ENCODE data around the gene L3MBTL4.

The L3MBTL4 gene

GRCh38 chr18:6355789-6356589 is 58.7 kb downstream of the L3MBTL4 start:
- peak in 1 of 2 donors; percentile 10 for DNase-seq (ENCODE audit: low read depth in 2 of 2)
- H3K4me3 ChIP-seq (replicated peaks in 1 of 2; ENCODE audit: low read depth in 2 of 2, low read length in 2 of 2) = no peak overlapping the region

GRCh38 chr18:6352275-6352674 is 62.4 kb downstream of the L3MBTL4 start:
- no peak for TF ChIP-seq CTCF (IDR thresholded peaks at IDR 0.05; ENCODE audit: low read depth, low read length)
- no peak overlapping the region for H3K4me3 ChIP-seq (replicated peaks in 1 of 2; ENCODE audit: low read depth in 2 of 2, low read length in 2 of 2)
- no peak for DNase-seq (ENCODE audit: low read depth in 2 of 2)

More at GRCh38 chr18:6355789-6356589, 58.7 kb downstream of the L3MBTL4 start:
- no peak for TF ChIP-seq CTCF (IDR thresholded peaks at IDR 0.05; ENCODE audit: low read depth, low read length)

- no peak for TF ChIP-seq CTCF (IDR thresholded peaks at IDR 0.05; ENCODE audit: low read depth, low read length)
Measured at GRCh38 chr18:6342990-6343389, 71.7 kb downstream of the L3MBTL4 start.

DNA sequence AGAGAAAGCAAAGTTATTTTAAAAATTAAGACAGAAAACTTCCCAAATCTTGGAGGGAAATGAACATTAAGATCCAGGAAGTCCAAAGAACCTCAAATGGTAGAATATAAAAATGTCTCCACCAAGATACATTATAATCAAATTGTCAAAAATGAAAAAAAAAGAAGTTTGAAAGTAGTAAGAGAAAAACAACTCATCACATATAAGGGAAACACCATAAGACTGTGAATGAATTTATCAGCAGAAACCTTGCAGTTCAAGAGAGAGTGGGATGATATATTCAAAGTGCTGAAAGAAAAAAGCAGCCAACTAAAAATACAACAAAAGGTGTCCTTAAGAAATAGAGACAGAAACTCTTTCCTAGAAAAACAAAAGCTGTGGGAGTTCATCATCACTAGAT is 73.0 kb downstream of the L3MBTL4 start:
- no peak for TF ChIP-seq CTCF (IDR thresholded peaks at IDR 0.05; ENCODE audit: low read depth, low read length)
- no peak overlapping the region for H3K4me3 ChIP-seq (replicated peaks in 1 of 2; ENCODE audit: low read depth in 2 of 2, low read length in 2 of 2)
- no peak for DNase-seq (ENCODE audit: low read depth in 2 of 2)

More at GRCh38 chr18:6342990-6343389, 71.7 kb downstream of the L3MBTL4 start:
- no peak for DNase-seq (ENCODE audit: low read depth in 2 of 2)
- no peak overlapping the region for H3K4me3 ChIP-seq (replicated peaks in 1 of 2; ENCODE audit: low read depth in 2 of 2, low read length in 2 of 2)

DNA sequence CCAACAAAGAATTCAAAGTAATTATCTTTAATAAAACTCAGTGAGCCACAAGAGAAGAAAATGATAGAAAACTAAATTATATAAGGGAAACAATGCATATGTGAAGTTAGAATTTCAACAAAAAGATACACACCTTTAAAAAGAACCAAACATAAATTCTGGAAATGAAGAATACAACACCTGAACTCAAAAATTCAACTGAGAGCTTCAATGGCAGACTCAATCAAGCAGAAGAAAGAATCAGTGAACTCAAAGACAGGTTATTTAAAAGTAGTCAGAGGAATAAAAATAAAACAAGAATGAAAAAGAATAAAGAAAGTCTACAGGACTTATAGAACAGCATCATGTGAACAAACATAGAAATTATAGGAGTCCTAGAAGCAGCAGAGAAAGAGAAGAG is 73.4 kb downstream of the L3MBTL4 start:
- no peak for DNase-seq (ENCODE audit: low read depth in 2 of 2)
- no peak for TF ChIP-seq CTCF (IDR thresholded peaks at IDR 0.05; ENCODE audit: low read depth, low read length)
- H3K4me3 ChIP-seq (replicated peaks in 1 of 2; ENCODE audit: low read depth in 2 of 2, low read length in 2 of 2) = no peak overlapping the region

DNA sequence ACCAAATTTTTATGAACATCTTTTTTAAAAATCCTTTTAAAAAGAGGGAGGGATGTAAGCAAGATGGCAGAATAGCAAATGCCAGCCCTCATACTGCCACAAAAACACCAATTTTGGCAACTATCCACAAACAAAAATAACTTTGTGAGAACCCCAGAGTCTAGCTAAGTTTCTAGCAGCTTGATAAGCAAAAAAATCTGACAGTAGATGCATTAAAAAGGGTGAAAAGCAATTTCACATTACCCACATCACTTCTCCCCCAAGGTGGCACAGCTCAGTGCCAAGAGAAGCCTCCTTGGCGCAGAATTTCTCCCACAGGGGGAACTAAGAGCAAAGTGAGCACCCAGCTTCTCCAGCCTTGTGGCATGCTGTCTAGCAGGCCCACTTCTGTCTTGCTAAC is 74.6 kb downstream of the L3MBTL4 start:
- TF ChIP-seq CTCF (IDR thresholded peaks at IDR 0.05; ENCODE audit: low read depth, low read length) = no peak
- no peak for DNase-seq (ENCODE audit: low read depth in 2 of 2)
- no peak overlapping the region for H3K4me3 ChIP-seq (replicated peaks in 1 of 2; ENCODE audit: low read depth in 2 of 2, low read length in 2 of 2)
